Epithelial cell of umbilical artery (primary cell): ENCODE data around the gene PCSK1N. TPM values are rescaled to one million over a fixed set of nuclear protein-coding genes. Genes with fewer than 3 reads are reported as not detected.

ENCODE experiments used
- total RNA-seq: library from RNA; depleted of rRNA; stranded (reverse); fragments of >200 nt; gene quantifications from 2 replicates; pipeline ENCODE4 v1.2.3, GENCODE V29; 2014

Gene PCSK1N, protein sequence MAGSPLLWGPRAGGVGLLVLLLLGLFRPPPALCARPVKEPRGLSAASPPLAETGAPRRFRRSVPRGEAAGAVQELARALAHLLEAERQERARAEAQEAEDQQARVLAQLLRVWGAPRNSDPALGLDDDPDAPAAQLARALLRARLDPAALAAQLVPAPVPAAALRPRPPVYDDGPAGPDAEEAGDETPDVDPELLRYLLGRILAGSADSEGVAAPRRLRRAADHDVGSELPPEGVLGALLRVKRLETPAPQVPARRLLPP
- total RNA-seq = under 0.01 TPM in 1 of 2 replicates, not detected in the other

DNA sequence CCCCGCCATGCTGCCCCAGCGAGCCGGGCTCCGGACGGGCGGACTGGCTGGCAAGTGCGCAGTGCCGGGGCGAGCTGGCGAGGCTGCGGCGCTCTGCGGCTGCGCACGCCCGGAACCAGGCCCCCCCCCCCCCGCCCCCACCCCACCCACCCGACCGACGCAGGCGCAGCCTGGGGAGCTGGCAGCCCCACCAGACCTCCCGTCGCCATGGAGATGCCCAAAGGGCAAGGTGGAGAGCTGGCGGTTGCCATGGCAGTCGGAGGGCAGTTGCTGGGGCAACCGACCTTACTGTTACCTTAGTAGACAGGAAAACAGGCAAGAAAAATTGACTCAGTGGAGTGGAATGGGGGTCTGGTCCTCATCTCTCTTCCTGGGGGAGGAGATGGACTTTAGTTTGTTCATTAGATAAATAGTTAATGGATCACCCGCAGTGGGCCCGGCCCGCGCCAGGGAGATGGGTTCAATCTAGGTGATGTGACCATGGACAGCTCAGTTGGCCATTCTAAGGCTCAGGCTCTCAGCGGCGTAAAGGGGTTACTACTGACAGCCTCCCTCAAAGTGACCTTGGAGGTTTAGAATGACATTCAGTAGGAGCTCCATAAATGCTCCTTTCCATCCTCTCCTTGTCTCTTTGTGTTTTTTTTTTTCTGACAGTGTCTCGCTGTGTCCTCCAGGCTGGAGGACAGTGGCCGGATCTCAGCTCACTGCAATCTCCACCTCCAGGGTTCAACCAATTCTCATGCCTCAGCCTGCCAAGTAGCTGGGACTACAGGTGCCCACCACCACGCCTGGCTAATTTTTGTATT, at the start of gene PCSK1N:
PCSK1N (minus strand) TSS at position 87 of the 806 bp plus-strand sequence; CDS start at position 9, 78 bp downstream.

GRCh38 chrX:48826135-48826875, 9.1 kb downstream of the PCSK1N start, which contains the start of gene ERAS:
TSS of gene ERAS (plus strand) at chrX:48826513. CDS start at chrX:48829124, 2,611 bp downstream.

DNA sequence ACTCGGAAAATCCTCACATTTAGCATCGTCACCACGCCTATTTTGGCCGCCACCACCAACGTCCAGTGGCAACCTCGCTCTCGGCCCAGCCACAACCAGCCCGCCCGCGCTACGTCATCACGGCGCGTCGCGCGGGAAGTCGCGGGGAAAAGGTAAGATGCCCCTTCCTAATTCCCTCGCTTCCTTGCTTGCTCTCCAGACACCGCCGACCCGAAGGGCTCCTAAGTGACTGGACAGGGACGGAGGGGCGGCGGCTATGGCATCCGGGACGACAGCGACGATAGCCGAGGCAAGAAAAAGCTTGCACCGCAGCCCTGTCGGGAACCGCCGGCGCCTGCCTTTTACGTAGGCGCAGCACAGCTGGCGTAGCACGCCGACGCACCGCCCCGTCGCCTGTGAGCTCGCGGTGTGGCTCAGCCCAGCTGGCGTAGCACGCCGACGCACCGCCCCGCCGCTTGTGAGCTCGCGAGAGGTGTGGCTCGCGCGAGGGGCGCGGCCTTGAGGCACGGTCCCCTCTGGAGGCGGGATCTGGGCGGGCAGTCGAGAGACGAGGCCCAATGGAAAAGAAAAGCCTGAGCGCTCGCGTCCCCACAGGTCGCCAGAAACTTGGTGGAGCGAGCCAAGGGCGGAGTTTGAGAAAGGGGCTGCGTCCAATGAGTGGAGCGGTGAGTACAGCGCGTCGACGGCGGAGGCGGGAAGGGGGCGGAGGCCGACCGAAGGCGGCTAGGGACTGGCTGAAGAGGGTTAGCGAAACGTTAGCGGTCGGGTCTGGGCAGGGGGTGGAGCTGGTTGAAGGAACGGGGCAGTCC, 33.9 kb downstream of the PCSK1N start, which contains the start of gene HDAC6:
HDAC6 (plus strand) TSS at position 788 of the 809 bp plus-strand sequence. CDS start 626 bp downstream, outside the sequence.

GRCh38 chrX:48786341-48786800, 49.0 kb downstream of the PCSK1N start, which contains the start of gene GATA1:
TSS of gene GATA1 (plus strand) at chrX:48786590. CDS start at chrX:48791110, 4,520 bp downstream.

Other genes with a start within 250 kb of the PCSK1N start
- 102 and 103 TPM in 2 replicates for gene WDR13, start 238.1 kb downstream of the PCSK1N start, total RNA-seq
- gene WAS, start 151.8 kb downstream of the PCSK1N start, total RNA-seq = 0.46 TPM in 1 of 2 replicates, not detected in the other
- gene SUV39H1, start 138.9 kb downstream of the PCSK1N start, total RNA-seq = 6.2 and 6.7 TPM in 2 replicates
- gene GLOD5, start 73.9 kb downstream of the PCSK1N start, total RNA-seq = not detected in 2 replicates
- gene GATA1, start 49.0 kb downstream of the PCSK1N start, total RNA-seq = not detected in 2 replicates
- 20.1 and 28.6 TPM in 2 replicates for gene HDAC6, start 33.5 kb downstream of the PCSK1N start, total RNA-seq
- gene ERAS, start 9.1 kb downstream of the PCSK1N start, total RNA-seq = not detected in 2 replicates
- 35.0 and 36.4 TPM in 2 replicates for gene TIMM17B, start 62.2 kb upstream of the PCSK1N start, total RNA-seq
- 79.9 and 99.7 TPM in 2 replicates for gene PQBP1, start 62.3 kb upstream of the PCSK1N start, total RNA-seq
- 12.7 and 14.3 TPM in 2 replicates for gene SLC35A2, start 76.0 kb upstream of the PCSK1N start, total RNA-seq
- 4.9 and 5.8 TPM in 2 replicates for gene PIM2, start 83.4 kb upstream of the PCSK1N start, total RNA-seq
- 18.4 and 25.7 TPM in 2 replicates for gene OTUD5, start 122.0 kb upstream of the PCSK1N start, total RNA-seq
- 0.46 and 0.65 TPM in 2 replicates for gene KCND1, start 136.2 kb upstream of the PCSK1N start, total RNA-seq
- gene GRIPAP1, start 166.7 kb upstream of the PCSK1N start, total RNA-seq = 22.4 and 27.1 TPM in 2 replicates
- gene TFE3, start 207.7 kb upstream of the PCSK1N start, total RNA-seq = 15.3 and 18.1 TPM in 2 replicates
- gene CCDC120, start 223.4 kb upstream of the PCSK1N start, total RNA-seq = 0.61 and 0.65 TPM in 2 replicates
- gene PRAF2, start 238.4 kb upstream of the PCSK1N start, total RNA-seq = 4.6 and 5.2 TPM in 2 replicates
- gene WDR45, start 244.3 kb upstream of the PCSK1N start, total RNA-seq = 24.0 and 34.0 TPM in 2 replicates